ENCODE results near the gene CFAP210.

CFAP210 gene

GRCh38 chr2:169649278-169649677 lies 44.9 kb downstream of the CFAP210 start:
- Mint-ChIP-seq H3K9me3 (no peaks in the 10 kb centered on the region), H3K4me1 (no peaks in the 10 kb centered on the region), H3K4me3 (no peak overlapping the region), H3K36me3 (ENCODE audit: low read depth) (no peaks in the 10 kb centered on the region), H3K27me3 (ENCODE audit: low read depth, poor library complexity) (no peaks in the 10 kb centered on the region), H3K27ac (no peak overlapping the region)
- TF ChIP-seq CTCF (IDR thresholded peaks at IDR 0.05): no peak
- DNase-seq: no peak

GRCh38 chr2:169647496-169647895 lies 46.7 kb downstream of the CFAP210 start:
- no peaks in the 10 kb centered on the region for H3K9me3 Mint-ChIP-seq
- no peak overlapping the region for H3K4me3 Mint-ChIP-seq
- H3K4me1 Mint-ChIP-seq: no peaks in the 10 kb centered on the region
- TF ChIP-seq CTCF (IDR thresholded peaks at IDR 0.05): no peak
- H3K27me3 Mint-ChIP-seq (ENCODE audit: low read depth, poor library complexity): no peaks in the 10 kb centered on the region
- H3K27ac Mint-ChIP-seq: no peak overlapping the region
- no peak for DNase-seq
- H3K36me3 Mint-ChIP-seq (ENCODE audit: low read depth): no peaks in the 10 kb centered on the region

GRCh38 chr2:169644173-169644572 lies 50.0 kb downstream of the CFAP210 start:
- no peaks in the 10 kb centered on the region for H3K4me1 Mint-ChIP-seq
- no peaks in the 10 kb centered on the region for H3K9me3 Mint-ChIP-seq
- no peak overlapping the region for H3K4me3 Mint-ChIP-seq
- no peak for TF ChIP-seq CTCF (IDR thresholded peaks at IDR 0.05)
- H3K36me3 Mint-ChIP-seq (ENCODE audit: low read depth): no peaks in the 10 kb centered on the region
- H3K27ac Mint-ChIP-seq: no peak overlapping the region
- H3K27me3 Mint-ChIP-seq (ENCODE audit: low read depth, poor library complexity): no peaks in the 10 kb centered on the region
- no peak for DNase-seq

GRCh38 chr2:169641464-169641863 lies 52.7 kb downstream of the CFAP210 start:
- no peak for TF ChIP-seq CTCF (IDR thresholded peaks at IDR 0.05)
- Mint-ChIP-seq H3K9me3 (no peaks in the 10 kb centered on the region), H3K27me3 (ENCODE audit: low read depth, poor library complexity) (no peaks in the 10 kb centered on the region), H3K4me1 (no peaks in the 10 kb centered on the region), H3K27ac (no peak overlapping the region), H3K4me3 (no peak overlapping the region), H3K36me3 (ENCODE audit: low read depth) (no peaks in the 10 kb centered on the region)
- no peak for DNase-seq

GRCh38 chr2:169640104-169640503 lies 54.1 kb downstream of the CFAP210 start:
- H3K9me3 Mint-ChIP-seq: no peaks in the 10 kb centered on the region
- no peaks in the 10 kb centered on the region for H3K4me1 Mint-ChIP-seq
- H3K27ac Mint-ChIP-seq: no peak overlapping the region
- no peak for DNase-seq
- H3K36me3 Mint-ChIP-seq (ENCODE audit: low read depth): no peaks in the 10 kb centered on the region
- TF ChIP-seq CTCF (IDR thresholded peaks at IDR 0.05): no peak
- no peaks in the 10 kb centered on the region for H3K27me3 Mint-ChIP-seq (ENCODE audit: low read depth, poor library complexity)
- no peak overlapping the region for H3K4me3 Mint-ChIP-seq

GRCh38 chr2:169637620-169638019 lies 56.6 kb downstream of the CFAP210 start:
- Mint-ChIP-seq H3K4me1 (no peaks in the 10 kb centered on the region), H3K27me3 (ENCODE audit: low read depth, poor library complexity) (no peaks in the 10 kb centered on the region), H3K27ac (no peak overlapping the region), H3K4me3 (no peak overlapping the region), H3K9me3 (no peaks in the 10 kb centered on the region), H3K36me3 (ENCODE audit: low read depth) (peaks cover 11% of the 10 kb centered on the region)
- DNase-seq: no peak
- TF ChIP-seq CTCF (IDR thresholded peaks at IDR 0.05): no peak
